Activated B cell treated with CpG ODN at 0.5 μM for 24 hours (primary cell): ENCODE measurements around the gene HIVEP1. TPM values are rescaled to one million over a fixed set of nuclear protein-coding genes. Genes with fewer than 3 reads are reported as not detected.
A peak's percentile ranks its signal among the peaks of the same experiment; 100 is the strongest.

Source experiments
- ATAC-seq: fragments of 200-7000 bp; cut with Tn5 transposase; one replicate; pipeline ENCODE4 v1.10.0; 2021; ENCODE audit warnings: low read depth, mild to moderate bottlenecking, moderate library complexity
- CTCF ChIA-PET: fragments of 350-600 bp; sonication (Branson Sonifier 250); formaldehyde crosslinking; loops from one replicate; lab custom pipeline; 2021; ENCODE audit warnings: antibody characterized with exemption; lab: Charles Lee
- POLR2A ChIA-PET: fragments of 350-600 bp; sonication (Branson Sonifier 250); formaldehyde crosslinking; loops from one replicate; lab custom pipeline; 2021; ENCODE audit warnings: antibody characterized with exemption; lab: Charles Lee
- DNase-seq: peaks from one replicate; pipeline ENCODE4 v3.0.0; 2022
- H3K27ac Mint-ChIP-seq: one replicate; pipeline ENCODE4 v1.8.0; 2020; ENCODE audit warnings: mixed read lengths
- H3K27me3 Mint-ChIP-seq: one replicate; pipeline ENCODE4 v1.8.0; 2021; ENCODE audit warnings: mixed read lengths
- H3K36me3 Mint-ChIP-seq: one replicate; pipeline ENCODE4 v1.8.0; 2021; ENCODE audit warnings: low read depth, mixed read lengths
- H3K4me1 Mint-ChIP-seq: one replicate; pipeline ENCODE4 v1.8.0; 2021; ENCODE audit warnings: mixed read lengths
- H3K4me3 Mint-ChIP-seq: one replicate; pipeline ENCODE4 v1.8.0; 2020; ENCODE audit warnings: mild to moderate bottlenecking, mixed read lengths
- H3K9me3 Mint-ChIP-seq: one replicate; pipeline ENCODE4 v1.8.0; 2020; ENCODE audit warnings: mixed read lengths
- intact Hi-C: fragments of 100-400 bp; cut with micrococcal nuclease; formaldehyde crosslinking; loops from one replicate; pipeline ENCODE4 v1.15.1; 2024
- total RNA-seq: library from RNA; stranded (reverse); gene quantifications from 2 replicates; pipeline ENCODE4 v1.2.3, GENCODE V29; 2022
- TF ChIP-seq, protein P1 (sequence below): fragments of 200-600 bp; IDR thresholded peaks from one replicate; pipeline ENCODE4 v1.8.0; 2022; ENCODE audit warnings: antibody characterized with exemption, mild to moderate bottlenecking

Gene HIVEP1
- total RNA-seq, 1 donor from 2014 or later: 91.0 TPM

DNA sequence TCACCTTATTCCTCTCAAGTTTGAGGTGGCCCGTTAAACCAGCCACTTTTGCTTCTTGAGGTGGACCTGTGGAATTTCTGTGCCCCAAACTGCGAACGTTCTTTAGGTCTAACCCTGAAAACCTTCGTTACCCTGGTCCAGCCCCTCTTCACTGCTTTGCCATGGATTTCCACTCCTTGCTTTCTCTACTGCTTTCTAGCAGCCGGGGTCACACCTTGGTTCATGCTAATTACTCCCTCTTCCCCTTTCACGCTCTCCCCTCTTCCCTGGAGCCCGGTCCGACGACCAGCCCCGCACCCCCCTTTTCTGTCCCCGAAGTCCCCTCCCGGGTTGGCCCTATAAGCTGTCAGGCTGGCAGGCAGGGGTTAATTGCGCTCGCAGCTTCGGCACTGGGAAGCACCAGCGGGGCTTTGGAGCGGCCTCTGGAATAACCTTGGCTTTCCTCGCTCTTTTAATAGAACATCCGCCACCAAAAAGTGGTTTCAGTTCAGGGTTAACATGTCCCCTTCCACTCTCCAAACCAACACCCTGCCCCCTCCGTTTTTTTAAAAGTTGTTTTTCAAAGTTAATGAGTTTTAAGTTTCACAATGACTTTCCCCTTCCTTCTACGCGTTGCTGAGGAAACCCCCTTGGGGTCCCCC lies 1.4 kb upstream of the HIVEP1 start:
- no peaks in the 10 kb centered on the region for H3K27me3 Mint-ChIP-seq
- H3K4me3 Mint-ChIP-seq: peak overlapping the region; percentile 92
- intact Hi-C loops: loop anchor here (1.0 to 5.0 kb wide), 10 partner anchors 42 to 1292 kb away; partner anchors contain the start of gene TMEM170B
- ChIA-PET CTCF (interaction anchor here (0.6 to 1.1 kb wide), 3 partner anchors 55 to 217 kb away, joined by 3 to 4 read pairs (median 3); no protein-coding TSS in a partner anchor), POLR2A (interaction anchor here (0.6 to 6.3 kb wide), 18 partner anchors 10 to 1802 kb away, joined by 3 to 84 read pairs (median 4); no protein-coding TSS in a partner anchor)
- peak; percentile 61 for DNase-seq
- H3K36me3 Mint-ChIP-seq: peaks cover 33% of the 10 kb centered on the region
- peak overlapping the region; percentile 95 for H3K27ac Mint-ChIP-seq
- TF ChIP-seq, protein P1, sequence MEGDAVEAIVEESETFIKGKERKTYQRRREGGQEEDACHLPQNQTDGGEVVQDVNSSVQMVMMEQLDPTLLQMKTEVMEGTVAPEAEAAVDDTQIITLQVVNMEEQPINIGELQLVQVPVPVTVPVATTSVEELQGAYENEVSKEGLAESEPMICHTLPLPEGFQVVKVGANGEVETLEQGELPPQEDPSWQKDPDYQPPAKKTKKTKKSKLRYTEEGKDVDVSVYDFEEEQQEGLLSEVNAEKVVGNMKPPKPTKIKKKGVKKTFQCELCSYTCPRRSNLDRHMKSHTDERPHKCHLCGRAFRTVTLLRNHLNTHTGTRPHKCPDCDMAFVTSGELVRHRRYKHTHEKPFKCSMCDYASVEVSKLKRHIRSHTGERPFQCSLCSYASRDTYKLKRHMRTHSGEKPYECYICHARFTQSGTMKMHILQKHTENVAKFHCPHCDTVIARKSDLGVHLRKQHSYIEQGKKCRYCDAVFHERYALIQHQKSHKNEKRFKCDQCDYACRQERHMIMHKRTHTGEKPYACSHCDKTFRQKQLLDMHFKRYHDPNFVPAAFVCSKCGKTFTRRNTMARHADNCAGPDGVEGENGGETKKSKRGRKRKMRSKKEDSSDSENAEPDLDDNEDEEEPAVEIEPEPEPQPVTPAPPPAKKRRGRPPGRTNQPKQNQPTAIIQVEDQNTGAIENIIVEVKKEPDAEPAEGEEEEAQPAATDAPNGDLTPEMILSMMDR: no peak
- peak; percentile 30 for ATAC-seq
- H3K4me1 Mint-ChIP-seq: peaks cover 47% of the 10 kb centered on the region
- no peaks in the 10 kb centered on the region for H3K9me3 Mint-ChIP-seq

DNA sequence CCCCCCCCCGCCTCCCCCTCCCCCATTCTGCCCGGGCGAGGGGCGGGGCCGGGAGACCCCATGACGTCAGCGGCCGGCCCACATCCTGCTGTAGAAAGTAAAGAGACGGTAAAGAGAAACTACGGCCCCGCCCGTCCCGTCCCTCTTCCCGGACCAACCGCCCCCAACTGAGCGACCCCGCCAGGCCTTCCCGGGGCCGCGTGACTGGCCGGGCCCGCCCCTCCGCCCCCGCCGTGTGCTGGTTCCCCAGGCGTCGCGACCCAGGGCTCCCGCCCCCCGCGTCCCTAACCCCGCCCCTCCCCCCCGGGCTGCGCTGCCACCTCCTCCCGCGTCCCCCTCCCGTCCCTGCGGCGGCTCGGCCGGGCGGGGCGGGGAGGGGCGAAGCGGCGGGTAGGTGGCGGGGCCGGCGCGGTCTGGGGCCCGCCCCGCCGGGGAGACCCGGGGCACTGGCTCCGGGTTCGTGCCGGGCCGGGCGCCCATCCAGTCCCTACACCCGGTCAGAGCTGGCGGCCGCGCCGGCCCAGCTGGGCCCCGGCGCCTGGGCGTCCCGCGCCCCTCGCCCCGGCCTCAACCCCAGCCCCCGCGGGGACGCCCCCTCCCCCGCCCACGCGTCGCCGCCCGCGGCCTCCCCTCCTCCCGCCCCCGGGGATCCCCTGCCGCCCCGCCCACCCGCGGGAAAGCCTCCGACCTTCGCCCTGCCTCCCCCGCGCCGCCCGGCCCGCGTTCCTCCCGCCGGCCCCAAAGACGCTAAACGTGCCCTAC lies 655 bp upstream of the HIVEP1 start:
- TF ChIP-seq, protein P1: no peak
- intact Hi-C loops: loop anchor here (1.0 to 5.0 kb wide), 12 partner anchors 17 to 1291 kb away; partner anchors contain the start of gene TMEM170B
- Mint-ChIP-seq H3K4me1 (peaks cover 50% of the 10 kb centered on the region), H3K27ac (peak overlapping the region; percentile 95), H3K27me3 (no peaks in the 10 kb centered on the region), H3K36me3 (peaks cover 40% of the 10 kb centered on the region), H3K9me3 (no peaks in the 10 kb centered on the region), H3K4me3 (peak overlapping the region; percentile 92)
- DNase-seq (peak; percentile 92), ATAC-seq (peak; percentile 72)
- ChIA-PET CTCF (interaction anchor here (1.0 kb wide), 1 partner anchor 189 kb away, joined by 3 read pairs; no protein-coding TSS in a partner anchor), POLR2A (interaction anchor here (0.6 to 6.3 kb wide), 19 partner anchors 9 to 1463 kb away, joined by 3 to 84 read pairs (median 4); no protein-coding TSS in a partner anchor)

DNA sequence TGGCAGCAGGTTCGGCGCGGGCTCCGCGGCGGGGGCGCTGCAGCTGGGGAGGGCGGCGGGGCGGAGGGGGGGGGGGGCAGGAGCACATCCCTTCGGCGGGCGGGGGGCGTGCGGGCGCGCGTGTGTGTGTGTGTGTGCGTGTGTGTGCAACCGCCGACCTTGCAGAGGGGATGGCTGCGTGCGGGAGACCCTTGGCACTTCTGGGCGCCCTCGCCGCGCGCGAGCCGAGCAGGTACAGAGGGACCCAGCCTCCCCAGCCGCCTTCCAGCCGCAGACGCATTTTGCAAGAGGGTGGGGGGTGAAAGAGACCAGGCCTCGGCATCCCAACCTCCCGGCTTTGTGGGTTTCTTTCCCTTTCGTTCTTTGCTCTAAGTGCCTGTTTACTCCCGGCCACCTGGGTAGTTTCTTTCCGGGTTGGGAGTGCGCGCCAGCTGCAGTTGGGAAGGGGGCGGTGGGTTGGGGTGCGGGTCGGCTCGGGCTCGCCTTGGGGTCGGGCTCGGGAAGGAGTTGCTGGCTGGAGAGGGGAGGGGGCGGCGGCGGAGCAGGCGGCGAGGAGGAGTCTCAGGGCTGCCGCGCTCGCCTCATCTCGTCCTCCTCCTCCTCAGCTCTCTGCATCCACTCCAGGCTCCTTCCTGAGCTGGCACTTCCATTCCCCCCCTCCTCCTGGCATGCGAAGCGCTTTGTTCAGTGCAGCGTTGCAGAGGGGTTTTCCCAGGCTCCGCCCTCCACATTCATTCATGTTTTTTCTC lies 620 bp downstream of the HIVEP1 start:
- no peaks in the 10 kb centered on the region for H3K27me3 Mint-ChIP-seq
- peak overlapping the region; percentile 99 for H3K4me3 Mint-ChIP-seq
- H3K4me1 Mint-ChIP-seq: peaks cover 50% of the 10 kb centered on the region
- peak overlapping the region; percentile 98 for H3K27ac Mint-ChIP-seq
- H3K9me3 Mint-ChIP-seq: peaks cover 4% of the 10 kb centered on the region
- TF ChIP-seq, protein P1: no peak
- peaks cover 53% of the 10 kb centered on the region for H3K36me3 Mint-ChIP-seq
- DNase-seq (peak; percentile 62), ATAC-seq (peak; percentile 12)
- ChIA-PET POLR2A (interaction anchor here (0.6 to 6.3 kb wide), 23 partner anchors 11 to 279 kb away, joined by 3 to 84 read pairs (median 5); no protein-coding TSS in a partner anchor), CTCF (interaction anchor here (0.8 to 2.7 kb wide), 4 partner anchors 36 to 221 kb away, joined by 3 to 9 read pairs (median 3); no protein-coding TSS in a partner anchor)
- intact Hi-C loops: loop anchor here (1.0 to 5.0 kb wide), 6 partner anchors 11 to 630 kb away; no protein-coding TSS in a partner anchor

DNA sequence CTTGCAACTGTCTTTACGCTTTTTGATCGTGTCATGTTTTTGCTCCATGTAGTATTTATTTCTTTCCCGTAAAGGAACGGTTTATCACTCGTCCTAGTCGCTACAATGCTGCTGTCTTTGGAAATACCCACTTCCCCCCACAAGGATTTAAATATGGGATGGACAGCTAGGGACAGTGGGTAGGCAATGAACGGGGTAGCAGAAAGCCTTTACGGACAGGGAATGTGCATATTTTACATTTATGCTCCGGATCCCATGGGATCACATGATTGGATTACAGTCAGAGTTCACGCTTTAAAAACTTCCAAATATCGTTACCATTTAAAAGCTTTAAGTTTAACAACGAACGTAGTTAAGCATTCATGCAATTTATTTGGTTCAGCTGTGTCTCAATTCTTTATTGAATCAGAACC lies 1.2 kb downstream of the HIVEP1 start:
- ChIA-PET POLR2A (interaction anchor here (0.5 to 6.3 kb wide), 18 partner anchors 10 to 468 kb away, joined by 3 to 84 read pairs (median 6); no protein-coding TSS in a partner anchor), CTCF (interaction anchor here (0.8 to 2.7 kb wide), 4 partner anchors 35 to 220 kb away, joined by 3 to 9 read pairs (median 4); no protein-coding TSS in a partner anchor)
- no peaks in the 10 kb centered on the region for H3K27me3 Mint-ChIP-seq
- TF ChIP-seq, protein P1: no peak
- H3K4me3 Mint-ChIP-seq: peak overlapping the region; percentile 99
- ATAC-seq: no peak
- peaks cover 56% of the 10 kb centered on the region for H3K36me3 Mint-ChIP-seq
- intact Hi-C loops: loop anchor here (1.0 to 5.0 kb wide), 6 partner anchors 10 to 631 kb away; no protein-coding TSS in a partner anchor
- H3K4me1 Mint-ChIP-seq: peaks cover 45% of the 10 kb centered on the region
- no peak for DNase-seq
- H3K27ac Mint-ChIP-seq: peak overlapping the region; percentile 98
- peaks cover 4% of the 10 kb centered on the region for H3K9me3 Mint-ChIP-seq
